HTERT RPE-1 (cell line): ENCODE measurements around the gene SF1.

Experiments used
- in situ Hi-C: fragments of 300-500 bp; cut with MboI; formaldehyde crosslinking; loops from 4 replicates; pipeline ENCODE4 v1.14.3; 2020; ENCODE audit warnings: low sequenced_read_pairs

Gene SF1

DNA sequence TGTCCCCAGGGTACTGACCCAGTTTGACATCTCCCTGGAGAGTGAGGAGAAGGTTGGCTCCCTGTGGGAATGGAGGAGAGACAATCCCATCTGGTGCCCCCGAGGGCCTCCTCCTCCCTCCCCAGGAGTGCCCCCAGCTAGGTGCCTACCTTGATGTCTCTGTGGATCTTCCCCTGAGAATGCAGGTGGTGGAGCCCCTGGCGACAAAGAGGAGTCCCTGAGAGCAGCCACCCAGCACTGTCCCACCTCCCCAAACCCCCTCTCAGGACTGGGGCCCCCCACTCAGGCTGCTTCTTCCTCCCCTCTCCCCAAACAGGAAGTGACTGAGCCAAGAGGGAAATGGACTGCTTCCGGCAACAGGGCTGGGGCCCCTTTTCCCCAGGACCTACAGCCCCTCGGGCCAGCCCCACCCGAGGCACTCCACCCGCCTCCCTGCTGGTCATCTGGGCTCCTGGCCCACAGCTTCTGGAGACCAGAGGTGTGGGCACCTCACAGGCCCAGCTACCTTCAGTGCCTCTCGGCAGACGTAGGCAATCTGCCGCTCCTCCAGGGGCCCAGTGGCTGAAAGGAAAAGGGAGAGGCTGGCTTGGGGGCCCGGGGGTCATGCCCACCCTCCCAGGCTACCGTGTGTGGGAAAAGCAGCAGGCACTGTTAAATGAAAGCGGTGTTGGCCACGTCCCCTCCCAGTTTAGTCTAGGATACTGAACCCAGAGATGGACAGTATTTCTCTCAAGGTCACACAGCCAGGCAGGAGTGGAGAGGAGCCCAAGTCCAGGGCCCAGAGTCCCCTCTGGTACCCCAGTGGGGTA is 23.4 kb upstream of the SF1 start:
- in situ Hi-C loops: no loop called here

DNA sequence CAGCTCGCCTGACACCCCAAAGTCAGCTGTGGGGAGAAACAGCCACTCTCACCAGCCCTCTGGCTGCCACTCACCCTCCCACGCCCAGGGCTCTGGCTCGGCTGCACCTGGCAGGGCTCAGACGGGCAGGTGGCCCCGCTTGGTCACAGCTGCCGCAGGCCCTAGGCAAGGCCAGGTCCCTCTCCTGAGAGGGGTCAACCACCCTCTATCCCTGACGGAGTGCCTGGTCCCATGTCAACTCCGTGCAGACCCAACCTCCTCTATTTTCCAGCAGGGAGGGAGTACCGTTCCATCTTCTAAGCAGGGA is 22.8 kb upstream of the SF1 start:
- in situ Hi-C loops: no loop called here

GRCh38 chr11:64800303-64801157 is 22.2 kb upstream of the SF1 start:
- in situ Hi-C loops: no loop called here

GRCh38 chr11:64799623-64800302 is 21.4 kb upstream of the SF1 start:
- in situ Hi-C loops: no loop called here

- in situ Hi-C loops: no loop called here
These were observed 20.9 kb upstream of the SF1 start for GRCh38 chr11:64799256-64799622.

- in situ Hi-C loops: no loop called here
These were observed 18.6 kb upstream of the SF1 start for GRCh38 chr11:64796757-64797541.

DNA sequence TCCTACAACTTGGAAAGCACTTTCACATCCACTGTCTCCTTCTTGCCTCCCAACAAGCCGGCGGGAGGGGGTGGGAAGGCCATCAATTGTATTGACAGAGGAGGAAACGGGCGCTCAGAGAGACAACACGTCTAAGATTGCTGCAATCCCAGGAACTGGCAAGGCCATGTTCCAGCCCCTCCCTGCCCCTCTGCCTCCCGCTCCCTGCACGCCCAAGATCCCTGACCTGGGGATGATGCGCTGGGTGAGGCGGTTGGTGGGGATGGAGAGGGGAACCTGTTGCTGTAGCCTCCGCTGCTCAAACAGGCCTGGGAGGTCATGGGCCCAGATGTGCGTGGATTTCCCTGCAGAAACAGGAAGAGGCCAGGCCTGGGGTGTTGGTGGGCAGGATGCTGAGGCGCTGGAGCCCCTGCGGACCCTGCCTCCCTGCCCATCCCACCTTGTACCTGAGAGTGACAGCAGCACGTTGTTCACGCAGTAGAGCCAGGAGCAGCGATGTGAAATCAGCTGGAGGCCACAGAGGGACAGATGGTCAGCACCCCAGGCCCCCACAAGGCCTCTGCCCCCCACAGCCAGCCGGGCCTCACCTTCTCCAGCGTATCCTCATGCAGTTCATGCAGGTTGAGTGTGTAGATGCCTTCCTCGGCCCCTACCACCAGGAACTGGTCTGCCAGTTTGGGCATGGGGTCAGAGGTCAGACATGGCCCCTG is 17.9 kb upstream of the SF1 start:
- in situ Hi-C loops: no loop called here

DNA sequence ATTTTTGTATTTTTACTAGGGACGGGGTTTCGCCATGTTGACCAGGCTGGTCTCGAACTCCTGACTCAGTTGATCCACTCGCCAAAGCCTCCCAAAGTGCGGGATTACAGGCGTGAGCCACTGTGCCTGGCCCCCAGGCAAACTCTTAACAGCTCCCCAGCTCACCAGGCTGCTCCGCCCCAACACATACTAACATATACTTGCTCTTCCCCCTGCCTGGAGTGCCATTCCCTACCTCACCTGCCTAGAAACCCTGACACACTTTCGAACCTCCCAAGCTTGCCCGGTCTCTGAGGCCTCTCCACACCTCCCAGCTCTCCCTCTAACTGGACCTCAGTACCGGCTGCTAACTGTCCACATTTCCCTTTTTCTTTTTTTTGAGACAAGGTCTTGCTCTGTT is 16.2 kb upstream of the SF1 start:
- in situ Hi-C loops: no loop called here

DNA sequence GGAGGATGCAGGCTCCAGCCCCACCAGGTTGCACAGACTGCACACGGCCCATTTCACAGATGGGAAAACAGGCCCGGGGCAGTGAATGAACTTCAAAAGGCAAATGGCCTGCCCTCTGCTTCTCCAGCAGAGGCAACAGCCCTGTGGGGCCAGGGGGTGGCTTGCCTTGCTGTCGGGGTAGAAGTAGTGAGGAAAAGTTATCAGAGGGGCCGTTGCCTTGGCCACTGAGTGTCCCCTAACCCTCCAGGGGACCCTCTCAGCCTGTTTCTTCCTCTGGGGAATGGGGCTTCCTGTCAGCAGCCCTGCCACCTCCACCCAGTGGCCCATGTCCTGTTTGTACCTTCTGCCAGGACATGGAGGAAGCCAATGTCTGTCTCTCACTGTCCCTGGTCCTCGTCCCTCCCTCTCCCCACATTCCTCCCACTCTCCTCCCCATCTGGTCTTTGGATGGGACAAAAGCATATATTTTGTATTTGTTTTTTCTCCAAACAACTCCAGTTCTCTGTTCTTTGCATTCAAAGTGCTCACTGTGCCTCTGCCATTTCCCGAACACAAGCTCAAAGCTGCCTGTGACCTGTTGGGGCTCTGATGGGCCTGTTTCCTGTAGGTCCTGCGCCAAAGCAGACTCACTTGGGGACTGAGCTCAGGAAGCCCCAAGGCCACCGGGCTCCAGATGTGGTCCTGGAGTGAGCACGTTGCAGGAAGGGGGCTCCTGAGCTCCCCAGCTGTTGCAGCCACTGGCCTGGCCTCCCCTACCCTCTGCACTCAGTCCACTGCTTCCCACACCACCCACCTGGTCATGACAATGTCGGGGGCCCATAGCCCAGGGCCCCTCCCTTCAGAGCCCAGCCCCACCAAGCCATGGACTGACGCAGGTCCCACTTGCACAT is 15.2 kb upstream of the SF1 start:
- in situ Hi-C loops: no loop called here

DNA sequence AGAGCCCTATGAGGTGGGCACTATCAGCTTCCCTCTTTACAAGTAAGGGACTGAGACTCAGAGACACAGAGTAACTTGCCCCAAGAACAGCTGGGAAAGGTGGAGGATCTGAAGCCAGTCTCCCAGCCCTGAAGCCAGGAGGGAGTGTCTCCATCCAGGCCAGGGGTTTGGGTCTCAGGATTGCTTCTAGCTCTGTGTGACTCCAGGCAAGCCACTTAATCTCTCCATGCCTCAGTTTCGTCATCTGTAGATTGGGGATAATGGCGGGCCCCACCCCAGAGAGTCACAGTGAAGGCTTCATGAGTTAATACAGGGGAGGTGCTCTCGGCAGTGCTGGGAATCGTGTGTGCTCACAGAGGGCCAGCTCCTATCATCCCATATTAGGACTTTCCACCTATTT is 14.1 kb upstream of the SF1 start:
- in situ Hi-C loops: no loop called here

- in situ Hi-C loops: no loop called here
These were observed 13.5 kb upstream of the SF1 start for GRCh38 chr11:64791781-64792291.

- in situ Hi-C loops: no loop called here
These were observed 12.1 kb upstream of the SF1 start for GRCh38 chr11:64790205-64791095.

GRCh38 chr11:64789331-64790204 is 11.2 kb upstream of the SF1 start:
- in situ Hi-C loops: no loop called here

- in situ Hi-C loops: no loop called here
These were observed 10.2 kb upstream of the SF1 start for GRCh38 chr11:64788321-64789215.

DNA sequence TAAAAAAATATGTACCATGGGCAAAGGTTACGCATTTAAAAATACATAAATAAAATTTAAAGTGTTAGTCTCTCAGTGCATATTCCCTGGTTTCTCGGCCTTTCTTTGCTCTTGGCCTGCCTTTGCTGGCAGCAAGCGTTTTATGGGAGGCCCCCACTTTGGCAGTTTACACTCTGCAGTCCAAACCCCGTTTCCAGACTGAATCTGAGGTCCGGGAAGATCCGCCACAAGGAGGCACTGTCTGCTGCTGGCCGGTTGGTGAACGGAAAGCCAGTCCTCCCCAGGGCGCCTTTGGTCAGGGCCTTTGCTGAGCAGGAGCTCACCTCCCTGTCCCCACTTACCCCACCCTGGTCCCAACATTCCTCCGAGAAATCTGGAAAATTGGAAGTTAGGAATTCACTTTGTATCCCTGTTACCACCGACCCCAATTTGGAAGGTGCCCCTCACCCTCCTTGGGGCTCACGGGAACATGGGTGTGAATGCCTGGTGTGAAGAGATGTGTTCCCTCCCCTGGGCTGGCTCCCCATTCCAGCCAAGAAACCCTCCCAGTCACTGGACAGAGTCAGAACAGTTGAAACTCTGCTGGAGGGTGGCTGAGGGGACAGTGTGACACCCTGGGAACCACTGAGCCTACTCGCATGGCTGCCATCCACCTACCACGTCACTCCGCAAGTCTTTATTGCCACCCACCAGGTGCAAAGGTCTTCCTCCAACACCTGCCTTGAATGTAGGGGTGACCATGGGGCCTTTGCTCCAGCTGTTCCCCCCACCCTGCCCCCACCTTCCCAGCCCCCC is 9.4 kb upstream of the SF1 start:
- in situ Hi-C loops: no loop called here
